Mucosa of stomach (tissue), 1 donor: ENCODE results near the gene OR4D5.

Experiments used
- H3K27me3 ChIP-seq: one replicate; pipeline ENCODE4 v1.7.0; 2013; ENCODE audit warnings: mild to moderate bottlenecking, low read length; ENCODE audit not compliant: control insufficient read depth, insufficient read depth
- H3K36me3 ChIP-seq: one replicate; pipeline ENCODE4 v1.7.0; 2013; ENCODE audit warnings: low read length; ENCODE audit not compliant: control insufficient read depth, insufficient read depth
- H3K4me1 ChIP-seq: one replicate; pipeline ENCODE4 v1.7.0; 2013; ENCODE audit warnings: mild to moderate bottlenecking, low read length; ENCODE audit not compliant: control insufficient read depth, insufficient read depth
- H3K4me3 ChIP-seq: one replicate; pipeline ENCODE4 v1.7.0; 2013; ENCODE audit warnings: low read length
- H3K9ac ChIP-seq: one replicate; pipeline ENCODE4 v1.7.0; 2013; ENCODE audit warnings: mild to moderate bottlenecking, low read length, moderate library complexity
- H3K9me3 ChIP-seq: one replicate; pipeline ENCODE4 v1.7.0; 2013; ENCODE audit warnings: mild to moderate bottlenecking, low read length, moderate library complexity; ENCODE audit not compliant: control insufficient read depth
- donor health status: Pancreatic carcinoma.

The OR4D5 gene

DNA sequence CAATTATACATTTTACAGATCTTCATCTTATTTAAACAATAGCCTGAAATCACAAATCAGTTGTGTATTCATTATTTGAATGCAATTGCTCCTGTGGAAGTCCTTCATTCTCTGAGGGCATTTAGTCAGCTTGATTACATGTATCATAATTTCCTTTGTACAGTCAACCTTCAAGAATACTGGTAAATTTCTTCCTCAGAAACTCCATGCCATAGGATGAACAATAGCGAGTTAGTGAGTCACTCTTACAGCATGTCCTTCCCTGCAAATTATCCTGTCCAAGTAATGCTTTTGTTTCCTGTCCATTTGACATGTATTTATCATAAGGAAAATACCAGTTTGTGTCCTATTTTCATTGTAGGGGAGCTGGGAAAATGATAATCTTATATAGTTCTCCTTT lies 34.4 kb downstream of the OR4D5 start:
- H3K4me3 ChIP-seq: no peak overlapping the region
- no peaks in the 10 kb centered on the region for H3K4me1 ChIP-seq
- H3K9ac ChIP-seq: no peak overlapping the region
- H3K36me3 ChIP-seq: no peaks in the 10 kb centered on the region
- no peaks in the 10 kb centered on the region for H3K27me3 ChIP-seq
- no peaks in the 10 kb centered on the region for H3K9me3 ChIP-seq

DNA sequence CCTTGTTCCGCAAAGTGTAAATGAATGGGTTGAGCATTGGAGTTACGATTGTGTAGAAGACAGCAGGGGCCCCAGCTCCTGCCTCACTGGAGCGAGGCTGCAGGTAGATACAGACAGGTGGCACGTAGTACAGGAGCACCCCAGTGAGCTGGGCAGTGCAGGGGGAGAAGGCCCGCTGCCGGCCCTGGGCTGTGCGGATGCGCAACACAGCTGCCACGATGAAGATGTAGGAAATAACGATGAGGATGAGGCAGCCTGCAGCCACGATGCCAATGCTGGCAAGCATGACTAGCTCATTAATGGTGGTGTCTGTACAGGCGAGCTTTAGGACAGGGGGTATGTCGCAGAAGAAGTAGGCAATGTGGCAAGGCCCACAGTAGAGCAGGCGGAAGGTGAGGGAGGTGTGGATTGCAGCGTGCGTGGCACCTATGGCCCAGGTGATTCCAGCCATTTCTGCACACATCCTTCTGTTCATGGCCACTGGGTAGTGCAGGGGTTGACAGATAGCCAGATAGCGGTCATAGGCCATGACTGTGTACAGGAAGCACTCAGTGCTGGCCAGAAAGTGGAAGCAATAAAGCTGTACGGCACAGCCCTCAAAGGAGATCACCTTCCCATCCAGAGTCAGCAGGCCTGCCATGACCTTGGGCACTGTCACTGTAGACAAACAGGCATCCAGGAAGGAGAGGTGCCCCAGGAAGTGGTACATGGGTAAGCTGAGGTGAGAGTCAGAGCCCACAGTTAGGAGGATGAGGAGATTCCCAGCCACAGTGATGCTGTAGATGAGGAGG lies 37.5 kb downstream of the OR4D5 start:
- Histone ChIP-seq H3K4me3 (no peak overlapping the region), H3K27me3 (no peaks in the 10 kb centered on the region), H3K9ac (no peak overlapping the region), H3K4me1 (no peaks in the 10 kb centered on the region), H3K9me3 (no peaks in the 10 kb centered on the region), H3K36me3 (no peaks in the 10 kb centered on the region)

DNA sequence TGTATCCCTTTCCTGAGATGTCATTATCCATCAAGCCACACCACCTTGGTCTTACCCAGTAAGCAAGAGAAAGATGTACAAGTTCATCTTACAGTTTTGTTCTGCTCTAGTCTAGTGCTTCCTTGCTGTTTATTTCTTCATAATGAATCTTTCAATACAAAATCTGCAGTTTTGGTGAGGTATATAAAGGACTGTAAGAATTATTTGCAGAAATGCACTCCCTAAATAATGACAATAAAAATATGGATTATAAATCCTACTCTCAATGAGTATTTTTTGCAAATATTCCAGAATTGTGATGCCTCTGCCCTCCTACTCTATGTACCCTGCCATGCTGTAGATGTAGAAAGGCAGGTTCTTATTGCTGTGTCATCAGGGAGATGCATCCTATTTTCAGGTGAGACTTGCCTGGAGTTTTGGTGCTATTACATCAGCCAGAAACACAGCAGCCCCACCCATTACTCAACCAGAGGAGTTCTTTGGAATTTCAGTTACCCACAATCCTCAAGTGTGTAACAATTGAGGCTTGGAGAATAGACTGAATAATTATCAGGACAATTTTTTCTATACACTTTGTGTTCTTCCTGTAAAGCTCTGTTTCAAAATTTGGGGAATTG lies 38.4 kb downstream of the OR4D5 start, which contains the start of gene OR10S1:
OR10S1 (minus strand) TSS at position 51 of the 617 bp plus-strand sequence. CDS start 117 bp downstream, outside the sequence.
- no peaks in the 10 kb centered on the region for H3K4me1 ChIP-seq
- no peaks in the 10 kb centered on the region for H3K9me3 ChIP-seq
- no peak within 1 kb of the TSS for H3K4me3 ChIP-seq
- no peaks in the 10 kb centered on the region for H3K27me3 ChIP-seq
- H3K9ac ChIP-seq: no peak within 1 kb of the TSS
- H3K36me3 ChIP-seq: no peaks in the 10 kb centered on the region

DNA sequence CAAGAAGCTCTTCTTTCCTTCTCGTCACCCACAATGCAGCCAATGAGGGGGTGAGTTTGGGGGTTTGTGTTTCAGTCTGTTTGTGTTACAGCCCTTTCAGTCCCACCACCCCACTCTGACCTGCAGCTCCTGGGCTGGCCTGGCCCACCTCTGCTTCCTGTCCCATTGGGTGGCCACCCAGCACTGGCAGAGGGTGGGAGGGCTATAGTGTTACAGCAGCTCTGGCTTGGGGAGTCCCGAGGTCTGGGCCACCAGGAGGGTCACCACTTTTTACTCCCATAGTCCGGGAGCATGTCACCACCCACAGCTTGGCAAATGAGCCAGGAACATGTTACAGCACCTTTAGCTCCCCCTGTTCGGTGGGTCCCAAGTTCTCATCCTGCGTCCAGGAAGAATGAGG lies 39.9 kb downstream of the OR4D5 start:
- no peak overlapping the region for H3K4me3 ChIP-seq
- H3K9ac ChIP-seq: no peak overlapping the region
- no peaks in the 10 kb centered on the region for H3K9me3 ChIP-seq
- no peaks in the 10 kb centered on the region for H3K27me3 ChIP-seq
- no peaks in the 10 kb centered on the region for H3K36me3 ChIP-seq
- no peaks in the 10 kb centered on the region for H3K4me1 ChIP-seq
